Endodermal cell (in vitro differentiated cells): ENCODE data around the gene SYNPO2. TPM values are rescaled to one million over a fixed set of nuclear protein-coding genes. Genes with fewer than 3 reads are reported as not detected.
"Not testable (repeated sequence)": the region's sequence is repeated elsewhere in the genome, so short reads cannot be mapped to it uniquely, and the experiment has no call there.

Experiments used
- DNase-seq: peaks from one replicate; pipeline ENCODE4 v3.0.0-alpha.2; 2017
- H3K27ac ChIP-seq: 2 replicates; pipeline ENCODE4 v1.5.1; 2013; ENCODE audit warnings: mild to moderate bottlenecking, low read depth, low read length, moderate library complexity
- H3K27me3 ChIP-seq: 2 replicates; pipeline ENCODE4 v1.6.1; 2013; ENCODE audit warnings: mild to moderate bottlenecking, low read length, moderate library complexity; ENCODE audit not compliant: insufficient read depth, control insufficient read depth, poor library complexity, severe bottlenecking
- H3K36me3 ChIP-seq: 2 replicates; pipeline ENCODE4 v1.7.0; 2013; ENCODE audit warnings: mild to moderate bottlenecking, low read length, moderate library complexity; ENCODE audit not compliant: control insufficient read depth, insufficient read depth
- H3K4me1 ChIP-seq: one replicate; pipeline ENCODE4 v1.7.0; 2013; ENCODE audit warnings: low read length; ENCODE audit not compliant: control insufficient read depth, insufficient read depth
- H3K4me3 ChIP-seq: 2 replicates; pipeline ENCODE4 v1.5.1; 2013; ENCODE audit warnings: mild to moderate bottlenecking, low read length, moderate library complexity
- H3K9ac ChIP-seq: 2 replicates; pipeline ENCODE4 v1.6.1; 2013; ENCODE audit warnings: mild to moderate bottlenecking, low read length, moderate library complexity; ENCODE audit not compliant: poor library complexity, severe bottlenecking; ENCODE audit errors: extremely low read depth
- H3K9me3 ChIP-seq: 2 replicates; pipeline ENCODE4 v1.6.1; 2013; ENCODE audit warnings: mild to moderate bottlenecking, low read length, moderate library complexity; ENCODE audit not compliant: control insufficient read depth
- H3K27ac Mint-ChIP-seq: 2 replicates; pipeline ENCODE4 v1.8.0; 2020; ENCODE audit warnings: mixed read lengths
- H3K27me3 Mint-ChIP-seq: 2 replicates; pipeline ENCODE4 v1.8.0; 2021; ENCODE audit warnings: mild to moderate bottlenecking, mixed read lengths; ENCODE audit not compliant: insufficient read depth
- H3K36me3 Mint-ChIP-seq: 2 replicates; pipeline ENCODE4 v1.8.0; 2020; ENCODE audit warnings: low read depth, mixed read lengths
- H3K4me1 Mint-ChIP-seq: 2 replicates; pipeline ENCODE4 v1.8.0; 2020; ENCODE audit warnings: mixed read lengths
- H3K4me3 Mint-ChIP-seq: 2 replicates; pipeline ENCODE4 v1.8.0; 2020; ENCODE audit warnings: mild to moderate bottlenecking, moderate library complexity, mixed read lengths
- H3K9me3 Mint-ChIP-seq: 2 replicates; pipeline ENCODE4 v1.8.0; 2020; ENCODE audit warnings: mild to moderate bottlenecking, mixed read lengths
- WGBS, 2 experiments: methylation state at CpG; one replicate each; pipeline versions ENCODE4 v1.1.5 to v1.1.7; 2013; ENCODE audit warnings: missing lambda C conversion rate in 2 of 2, mixed read lengths in 1 of 2; ENCODE audit not compliant: insufficient coverage in 1 of 2, insufficient read length in 1 of 2; 5-methylcytosine and 5-hydroxymethylcytosine counted together
- total RNA-seq, 2 donors: library from RNA; stranded (reverse); fragmentation: NEBNext Ultra II Directional in 1 of 2; extraction: Animal tissue kit (Norgen Biotek cat#: 25700) in 1 of 2; gene quantifications; 2 replicates in 1 of 2; 3 replicates in 1 of 2; pipeline ENCODE4 v1.2.1, GENCODE V29; 2021
- TF ChIP-seq, protein P1 (sequence below): fragments of 200-600 bp; sonication (generic); conservative IDR thresholded peaks from 2 replicates; pipeline ENCODE4 v1.5.0; 2021; ENCODE audit warnings: antibody characterized with exemption, mild to moderate bottlenecking

Gene SYNPO2
- total RNA-seq, 2 donors from 2014 or later = 0.09 to 0.37 TPM

DNA sequence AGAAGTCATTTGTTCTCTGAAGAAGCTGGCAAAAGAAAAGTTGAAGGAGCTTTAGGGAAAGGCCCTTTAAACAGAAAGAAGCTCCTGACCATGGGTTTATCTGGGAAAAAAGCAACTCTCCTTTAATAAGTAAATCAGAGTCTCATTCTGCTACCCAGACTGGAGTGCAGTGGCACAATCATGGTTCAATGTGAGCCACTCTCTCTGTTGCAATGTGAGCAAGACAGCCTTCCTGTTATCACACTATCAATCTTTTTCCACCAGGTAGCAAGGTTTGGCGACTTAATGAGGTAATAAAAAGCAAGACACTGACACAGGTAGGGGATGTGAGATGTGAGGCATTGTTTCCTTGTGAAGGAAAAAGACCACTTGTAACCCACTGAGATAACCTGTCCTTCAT is 111.3 kb downstream of the SYNPO2 start:
- WGBS, 2 experiments = 70 to 80% methylated on average over 1 of the region's 1 CpG
- Mint-ChIP-seq H3K4me3 (no peak overlapping the region), H3K27me3 (no peaks in the 10 kb centered on the region), H3K36me3 (no peaks in the 10 kb centered on the region), H3K4me1 (peaks cover 13% of the 10 kb centered on the region), H3K27ac (no peak overlapping the region), H3K9me3 (peaks cover under 1% of the 10 kb centered on the region)
- no peak overlapping the region for H3K4me3 ChIP-seq
- no peaks in the 10 kb centered on the region for H3K9me3 ChIP-seq
- H3K27me3 ChIP-seq = no peaks in the 10 kb centered on the region
- no peaks in the 10 kb centered on the region for H3K4me1 ChIP-seq
- H3K36me3 ChIP-seq = no peaks in the 10 kb centered on the region
- H3K27ac ChIP-seq = no peak overlapping the region
- TF ChIP-seq, protein P1, sequence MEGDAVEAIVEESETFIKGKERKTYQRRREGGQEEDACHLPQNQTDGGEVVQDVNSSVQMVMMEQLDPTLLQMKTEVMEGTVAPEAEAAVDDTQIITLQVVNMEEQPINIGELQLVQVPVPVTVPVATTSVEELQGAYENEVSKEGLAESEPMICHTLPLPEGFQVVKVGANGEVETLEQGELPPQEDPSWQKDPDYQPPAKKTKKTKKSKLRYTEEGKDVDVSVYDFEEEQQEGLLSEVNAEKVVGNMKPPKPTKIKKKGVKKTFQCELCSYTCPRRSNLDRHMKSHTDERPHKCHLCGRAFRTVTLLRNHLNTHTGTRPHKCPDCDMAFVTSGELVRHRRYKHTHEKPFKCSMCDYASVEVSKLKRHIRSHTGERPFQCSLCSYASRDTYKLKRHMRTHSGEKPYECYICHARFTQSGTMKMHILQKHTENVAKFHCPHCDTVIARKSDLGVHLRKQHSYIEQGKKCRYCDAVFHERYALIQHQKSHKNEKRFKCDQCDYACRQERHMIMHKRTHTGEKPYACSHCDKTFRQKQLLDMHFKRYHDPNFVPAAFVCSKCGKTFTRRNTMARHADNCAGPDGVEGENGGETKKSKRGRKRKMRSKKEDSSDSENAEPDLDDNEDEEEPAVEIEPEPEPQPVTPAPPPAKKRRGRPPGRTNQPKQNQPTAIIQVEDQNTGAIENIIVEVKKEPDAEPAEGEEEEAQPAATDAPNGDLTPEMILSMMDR = no peak
- DNase-seq = no peak
- H3K9ac ChIP-seq = no peak overlapping the region

DNA sequence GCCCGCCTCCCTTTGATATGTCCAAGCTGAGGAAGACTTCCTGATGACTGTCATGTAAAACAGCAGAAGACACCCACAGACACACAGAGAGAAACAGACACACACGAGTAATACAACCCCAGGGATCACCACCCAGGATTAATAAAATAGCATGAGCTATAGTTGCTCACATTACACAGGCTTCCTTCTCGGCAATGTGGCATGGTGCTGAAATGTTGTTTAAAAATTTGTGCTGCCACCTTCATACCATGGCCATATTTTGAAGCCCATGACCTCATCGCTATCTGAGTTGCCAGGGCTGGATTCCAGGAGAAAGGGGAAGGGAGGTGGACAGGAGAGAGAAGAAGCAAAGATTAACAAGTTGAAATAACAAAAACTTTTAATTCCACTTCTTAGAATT is 111.7 kb downstream of the SYNPO2 start:
- Mint-ChIP-seq H3K27me3 (no peaks in the 10 kb centered on the region), H3K4me1 (peaks cover 13% of the 10 kb centered on the region), H3K27ac (no peak overlapping the region), H3K36me3 (no peaks in the 10 kb centered on the region), H3K4me3 (no peak overlapping the region), H3K9me3 (peaks cover 2% of the 10 kb centered on the region)
- Histone ChIP-seq H3K4me3 (no peak overlapping the region), H3K27me3 (no peaks in the 10 kb centered on the region), H3K9me3 (no peaks in the 10 kb centered on the region), H3K27ac (no peak overlapping the region), H3K4me1 (no peaks in the 10 kb centered on the region), H3K9ac (no peak overlapping the region), H3K36me3 (no peaks in the 10 kb centered on the region)
- DNase-seq = no peak
- WGBS, 2 experiments = 84 to 100% methylated on average over 1 to 4 of the region's 4 CpGs
- TF ChIP-seq, protein P1 = no peak

DNA sequence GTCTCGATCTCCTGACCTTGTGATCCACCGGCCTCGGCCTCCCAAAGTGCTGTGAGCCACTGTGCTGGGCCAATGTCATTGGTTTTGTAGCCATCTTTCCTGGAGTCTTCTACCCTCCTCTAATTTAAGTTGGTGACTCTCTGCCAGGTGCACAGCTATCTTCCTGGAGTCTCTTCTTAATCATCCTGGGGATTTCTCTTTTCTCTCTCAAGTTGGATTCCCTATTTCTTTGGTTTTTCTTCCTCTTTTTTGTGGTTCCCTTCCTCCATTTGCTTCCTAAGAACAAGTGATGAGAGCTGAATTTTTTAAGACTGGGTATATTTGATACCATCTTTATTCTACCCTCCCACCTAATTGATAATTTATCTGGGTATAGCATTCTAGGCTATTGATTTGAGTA is 113.8 kb downstream of the SYNPO2 start:
- TF ChIP-seq, protein P1 = no peak
- 60 to 78% methylated on average over 2 to 3 of the region's 3 CpGs for WGBS, 2 experiments
- H3K4me3 Mint-ChIP-seq = no peak overlapping the region

DNA sequence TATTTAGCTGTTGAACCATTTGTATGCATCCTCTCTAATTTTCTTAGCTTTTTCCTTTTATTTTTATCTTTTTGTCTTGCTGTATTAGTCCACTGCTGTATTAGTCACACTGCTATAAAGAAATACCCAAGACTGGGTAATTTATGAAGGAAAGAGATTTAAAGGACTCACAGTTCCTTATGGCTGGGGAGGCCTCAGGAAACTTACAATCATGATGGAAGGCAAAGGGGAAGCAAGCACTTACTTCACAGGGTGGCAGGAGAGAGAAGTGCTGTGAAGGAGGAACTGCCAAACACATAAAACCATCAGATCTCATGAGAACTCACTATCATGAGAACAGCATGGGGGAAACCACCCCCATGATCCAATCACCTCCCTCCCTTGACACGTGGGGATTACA is 114.3 kb downstream of the SYNPO2 start:
- not testable (repeated sequence) for H3K9me3 ChIP-seq, H3K36me3 ChIP-seq, H3K9me3 Mint-ChIP-seq, H3K4me3 ChIP-seq, DNase-seq, H3K27ac ChIP-seq, H3K27me3 Mint-ChIP-seq, H3K4me1 ChIP-seq, H3K9ac ChIP-seq, H3K36me3 Mint-ChIP-seq, H3K27me3 ChIP-seq, H3K4me3 Mint-ChIP-seq
- H3K4me1 Mint-ChIP-seq = peaks cover 13% of the 10 kb centered on the region
- 0% methylated on average over 1 of the region's 1 CpG; no CpG with 5 or more reads in 1 of the 2 experiments for WGBS, 2 experiments
- peak overlapping the region; percentile 45 for H3K27ac Mint-ChIP-seq

More for the DNA sequence above, 113.8 kb downstream of the SYNPO2 start:
- Mint-ChIP-seq H3K36me3 (no peaks in the 10 kb centered on the region), H3K9me3 (peaks cover 4% of the 10 kb centered on the region), H3K4me1 (peaks cover 13% of the 10 kb centered on the region), H3K27me3 (no peaks in the 10 kb centered on the region), H3K27ac (no peak overlapping the region)
- Histone ChIP-seq H3K9me3 (no peaks in the 10 kb centered on the region), H3K36me3 (no peaks in the 10 kb centered on the region), H3K9ac (no peak overlapping the region), H3K4me1 (no peaks in the 10 kb centered on the region), H3K27me3 (no peaks in the 10 kb centered on the region), H3K4me3 (no peak overlapping the region), H3K27ac (no peak overlapping the region)
- no peak for DNase-seq
